NCI-H146 treated with DMSO at 0.1 percent for 48 hours (cell line): ENCODE measurements around the gene MRPL28.
A peak's percentile ranks its signal among the peaks of the same experiment; 100 is the strongest.

Source experiments
- DNase-seq: peaks from one replicate; lab custom pipeline; 2025; ENCODE audit not compliant: unreplicated experiment; lab: John Stamatoyannopoulos, UW

The MRPL28 gene

GRCh38 chr16:318628-319027 lies 51.7 kb downstream of the MRPL28 start:
- DNase-seq, result peak; percentile 8

GRCh38 chr16:317583-317982 lies 52.8 kb downstream of the MRPL28 start:
- DNase-seq, result no peak
